Cardiac fibroblast (primary cell): Measurements from ENCODE around the gene XRCC5.

Source experiments
- DNase-seq, 2 donors: peaks; one replicate each; pipeline versions ENCODE4 v3.0.0 to v3.0.0-alpha.2; 2010; ENCODE audit warnings: low read depth in 2 of 2
- H3K4me3 ChIP-seq, 2 donors: replicated peaks in 1 of 2; 1 replicate in 1 of 2; 2 replicates in 1 of 2; pipeline ENCODE4 v1.5.1; 2011; ENCODE audit warnings: low read depth in 2 of 2, low read length in 2 of 2, mild to moderate bottlenecking in 2 of 2, moderate library complexity in 1 of 2
- TF ChIP-seq, protein P1 (sequence below): IDR thresholded peaks from one replicate; pipeline ENCODE4 v1.5.1; 2011; ENCODE audit warnings: low read depth, mild to moderate bottlenecking, low read length, inconsistent platforms

Gene XRCC5

DNA sequence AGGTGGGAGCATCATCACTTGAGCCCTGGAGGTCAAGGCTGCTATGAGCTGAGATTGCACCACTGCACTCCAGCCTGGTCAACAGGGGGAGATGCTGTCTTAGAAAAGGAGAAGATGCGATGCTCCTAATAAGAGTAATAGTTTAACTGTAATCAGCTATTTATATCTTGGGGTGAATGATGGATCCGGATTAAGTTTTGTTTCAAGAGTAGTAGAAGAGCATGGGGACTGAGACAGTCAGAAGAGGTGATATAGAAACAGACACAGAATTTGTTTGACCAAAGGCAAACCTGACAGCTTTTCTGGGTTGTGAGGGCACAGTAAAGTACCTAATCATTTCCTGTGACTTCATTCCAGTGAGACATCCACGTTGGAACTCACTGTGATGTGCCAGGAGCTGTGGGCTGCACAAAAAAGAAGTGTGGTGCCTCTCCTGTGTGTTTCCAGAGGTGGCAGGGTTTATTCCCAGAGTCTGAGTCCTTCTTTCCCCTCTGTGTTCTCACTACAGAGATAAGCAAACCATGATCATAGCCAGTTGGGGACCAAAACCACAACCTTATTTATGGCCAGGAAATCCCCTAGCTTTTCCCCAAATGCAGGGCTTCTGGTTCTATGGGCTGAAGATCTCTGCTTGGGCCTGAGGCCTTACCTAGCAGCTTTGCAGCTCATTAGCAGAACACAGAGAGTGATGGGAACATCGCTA is 113.7 kb downstream of the XRCC5 start:
- TF ChIP-seq, protein P1, sequence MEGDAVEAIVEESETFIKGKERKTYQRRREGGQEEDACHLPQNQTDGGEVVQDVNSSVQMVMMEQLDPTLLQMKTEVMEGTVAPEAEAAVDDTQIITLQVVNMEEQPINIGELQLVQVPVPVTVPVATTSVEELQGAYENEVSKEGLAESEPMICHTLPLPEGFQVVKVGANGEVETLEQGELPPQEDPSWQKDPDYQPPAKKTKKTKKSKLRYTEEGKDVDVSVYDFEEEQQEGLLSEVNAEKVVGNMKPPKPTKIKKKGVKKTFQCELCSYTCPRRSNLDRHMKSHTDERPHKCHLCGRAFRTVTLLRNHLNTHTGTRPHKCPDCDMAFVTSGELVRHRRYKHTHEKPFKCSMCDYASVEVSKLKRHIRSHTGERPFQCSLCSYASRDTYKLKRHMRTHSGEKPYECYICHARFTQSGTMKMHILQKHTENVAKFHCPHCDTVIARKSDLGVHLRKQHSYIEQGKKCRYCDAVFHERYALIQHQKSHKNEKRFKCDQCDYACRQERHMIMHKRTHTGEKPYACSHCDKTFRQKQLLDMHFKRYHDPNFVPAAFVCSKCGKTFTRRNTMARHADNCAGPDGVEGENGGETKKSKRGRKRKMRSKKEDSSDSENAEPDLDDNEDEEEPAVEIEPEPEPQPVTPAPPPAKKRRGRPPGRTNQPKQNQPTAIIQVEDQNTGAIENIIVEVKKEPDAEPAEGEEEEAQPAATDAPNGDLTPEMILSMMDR: peak; percentile 51
- no peak overlapping the region for H3K4me3 ChIP-seq
- peak; percentile 14 to 71 for DNase-seq

DNA sequence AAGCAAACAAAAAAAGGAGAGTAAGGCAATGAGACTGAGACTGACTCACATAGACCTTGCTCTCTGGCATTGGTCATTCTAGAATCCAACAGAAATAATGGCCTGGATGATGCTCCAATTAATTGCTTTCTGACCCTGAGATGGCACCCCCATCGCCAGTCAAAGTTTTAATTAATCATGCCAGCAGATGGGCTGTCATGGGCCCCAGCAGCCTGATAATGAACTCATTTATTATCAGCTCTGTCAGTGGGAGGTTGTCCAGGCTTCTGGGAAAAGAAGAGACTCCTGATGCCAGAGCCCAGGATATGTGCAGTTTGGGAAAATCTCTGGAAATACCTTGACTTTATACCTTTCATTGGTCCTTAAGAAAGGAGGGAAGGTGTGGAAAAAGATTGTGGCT is 115.2 kb downstream of the XRCC5 start:
- no peak overlapping the region for H3K4me3 ChIP-seq
- TF ChIP-seq, protein P1: no peak
- DNase-seq: no peak

GRCh38 chr2:216229277-216229914 is 120.2 kb downstream of the XRCC5 start:
- TF ChIP-seq, protein P1: no peak
- no peak overlapping the region for H3K4me3 ChIP-seq
- no peak for DNase-seq

DNA sequence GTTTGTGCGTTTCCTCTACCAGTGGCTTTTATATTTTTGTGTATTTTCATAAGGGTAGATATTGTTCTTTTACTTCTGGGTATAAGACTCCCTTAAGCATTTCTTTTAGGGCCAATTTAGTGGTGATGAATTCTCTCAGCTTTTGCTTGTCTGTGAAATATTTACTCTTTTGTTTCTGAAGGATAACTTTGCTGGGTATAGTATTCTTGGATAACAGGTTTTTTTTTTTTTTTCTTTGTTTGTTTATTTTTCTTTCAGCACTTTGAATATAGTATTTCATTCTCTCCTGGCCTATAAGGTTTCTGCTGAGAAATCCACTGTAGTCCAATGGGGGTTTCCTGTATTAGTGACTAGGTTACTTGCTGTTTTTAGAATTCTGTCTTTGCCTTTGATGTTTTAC is 122.7 kb downstream of the XRCC5 start:
- H3K4me3 ChIP-seq: no peak overlapping the region
- no peak for DNase-seq
- TF ChIP-seq, protein P1: no peak

DNA sequence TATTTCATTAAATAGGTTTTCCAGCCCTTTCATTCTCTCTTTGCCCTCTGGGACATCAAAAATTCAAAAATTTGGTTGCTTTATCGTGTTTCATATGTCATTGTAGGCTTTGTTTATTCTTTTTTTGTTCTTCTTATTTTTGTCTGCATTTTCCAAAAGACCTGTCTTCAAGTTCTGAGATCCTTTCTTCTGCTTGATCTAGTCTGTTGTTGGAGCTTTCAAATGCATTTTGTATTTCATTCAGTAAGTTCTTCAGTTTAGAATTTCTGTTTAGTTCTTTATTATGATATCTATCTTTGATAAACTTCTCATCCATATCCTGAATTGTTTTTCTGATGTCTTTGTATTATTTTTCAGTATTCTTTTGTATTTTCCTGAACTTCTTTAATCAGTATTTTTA is 123.6 kb downstream of the XRCC5 start:
- DNase-seq: no peak
- no peak overlapping the region for H3K4me3 ChIP-seq
- TF ChIP-seq, protein P1: no peak

GRCh38 chr2:216233281-216233995 is 124.3 kb downstream of the XRCC5 start:
- H3K4me3 ChIP-seq: no peak overlapping the region
- TF ChIP-seq, protein P1: no peak
- DNase-seq: no peak
